HG03103 (cell line): ENCODE results near the gene MACROD1.

ENCODE experiments used
- ATAC-seq: cut with Tn5 transposase; IDR thresholded peaks from one replicate; pipeline ENCODE4 v1.9.1; 2021; ENCODE audit warnings: low read depth; ENCODE audit not compliant: unreplicated experiment

The MACROD1 gene

GRCh38 chr11:64094463-64095260 lies 71.3 kb downstream of the MACROD1 start:
- no peak for ATAC-seq

GRCh38 chr11:64093233-64094039 lies 72.5 kb downstream of the MACROD1 start:
- ATAC-seq = no peak

- ATAC-seq = no peak
These were observed 73.2 kb downstream of the MACROD1 start for GRCh38 chr11:64092761-64093136.

- ATAC-seq = no peak
These were observed 73.7 kb downstream of the MACROD1 start for GRCh38 chr11:64092111-64092760.

- no peak for ATAC-seq
These were observed 75.0 kb downstream of the MACROD1 start for GRCh38 chr11:64090806-64091516.

GRCh38 chr11:64089915-64090805 lies 75.8 kb downstream of the MACROD1 start:
- no peak for ATAC-seq

- ATAC-seq = no peak
These were observed 76.4 kb downstream of the MACROD1 start for GRCh38 chr11:64089493-64089892.

GRCh38 chr11:64089027-64089360 lies 76.9 kb downstream of the MACROD1 start:
- no peak for ATAC-seq

- ATAC-seq = no peak
These were observed 77.5 kb downstream of the MACROD1 start for GRCh38 chr11:64088162-64089026.

GRCh38 chr11:64086258-64087123 lies 79.4 kb downstream of the MACROD1 start:
- ATAC-seq = no peak

GRCh38 chr11:64085906-64086257 lies 80.0 kb downstream of the MACROD1 start:
- ATAC-seq = no peak

- ATAC-seq = no peak
These were observed 80.8 kb downstream of the MACROD1 start for GRCh38 chr11:64084951-64085710.

- ATAC-seq = no peak
These were observed 81.6 kb downstream of the MACROD1 start for GRCh38 chr11:64084146-64084950.

GRCh38 chr11:64083398-64084080 lies 82.4 kb downstream of the MACROD1 start:
- ATAC-seq = no peak

- no peak for ATAC-seq
These were observed 84.0 kb downstream of the MACROD1 start for GRCh38 chr11:64081745-64082442.
